ENCODE results near the gene MTTP.

GRCh38 chr4:99654361-99654761, 79.7 kb downstream of the MTTP start:
- TF ChIP-seq CTCF (IDR thresholded peaks at IDR 0.05) (no peak), POLR2A (IDR thresholded peaks at IDR 0.05) (no peak)

All from thyroid gland (tissue), 4 donors.